ENCODE results near the gene MED26. TPM values are rescaled to one million over a fixed set of nuclear protein-coding genes. Genes with fewer than 3 reads are reported as not detected.

MED26 gene
- total RNA-seq, 2 donors from 2014 or later = 13.5 to 29.9 TPM

GRCh38 chr19:16590876-16591802 is 36.9 kb downstream of the MED26 start:
- Histone ChIP-seq H3K36me3 (no peaks in the 10 kb centered on the region), H3K9me3 (no peaks in the 10 kb centered on the region), H3K4me1 (replicated peaks) (peaks cover 22% of the 10 kb centered on the region), H3K27ac (no peak overlapping the region), H3K4me3 (no peak overlapping the region), H3K27me3 (replicated peaks; ENCODE audit: insufficient read depth) (no peaks in the 10 kb centered on the region)
- 89% methylated on average over 9 of the region's 9 CpGs for WGBS
- no peak for DNase-seq (ENCODE audit: low spot score)
- TF ChIP-seq POLR2A (IDR thresholded peaks at IDR 0.05) (no peak), CTCF (IDR thresholded peaks at IDR 0.05) (no peak), POLR2AphosphoS5 (IDR thresholded peaks at IDR 0.05) (no peak)
- intact Hi-C loops (cut with DNase I) = no loop called here

- no peak for TF ChIP-seq CTCF (IDR thresholded peaks at IDR 0.05)
- no peak for TF ChIP-seq POLR2AphosphoS5 (IDR thresholded peaks at IDR 0.05)
- TF ChIP-seq POLR2A (IDR thresholded peaks at IDR 0.05) = no peak
These were observed 38.1 kb downstream of the MED26 start for GRCh38 chr19:16589917-16590316.

GRCh38 chr19:16588824-16589577 is 39.0 kb downstream of the MED26 start:
- Histone ChIP-seq H3K36me3 (no peaks in the 10 kb centered on the region), H3K27me3 (replicated peaks; ENCODE audit: insufficient read depth) (no peaks in the 10 kb centered on the region), H3K4me1 (replicated peaks) (peaks cover 25% of the 10 kb centered on the region), H3K27ac (peak overlapping the region in 1 of 2 donors; percentile 14), H3K9me3 (no peaks in the 10 kb centered on the region), H3K4me3 (no peak overlapping the region)
- no peak for TF ChIP-seq CTCF (IDR thresholded peaks at IDR 0.05)
- no peak for TF ChIP-seq POLR2AphosphoS5 (IDR thresholded peaks at IDR 0.05)
- TF ChIP-seq POLR2A (IDR thresholded peaks at IDR 0.05) = no peak
- no peak for DNase-seq (ENCODE audit: low spot score)
- intact Hi-C loops (cut with DNase I) = no loop called here
- WGBS = 72% methylated on average over 11 of the region's 11 CpGs

More at GRCh38 chr19:16589917-16590316, 38.1 kb downstream of the MED26 start:
- no peak for DNase-seq (ENCODE audit: low spot score)
- Histone ChIP-seq H3K9me3 (no peaks in the 10 kb centered on the region), H3K27ac (no peak overlapping the region), H3K4me3 (no peak overlapping the region), H3K27me3 (replicated peaks; ENCODE audit: insufficient read depth) (no peaks in the 10 kb centered on the region), H3K36me3 (no peaks in the 10 kb centered on the region), H3K4me1 (replicated peaks) (peaks cover 22% of the 10 kb centered on the region)
- intact Hi-C loops (cut with DNase I) = no loop called here
- WGBS = 55% methylated on average over 3 of the region's 3 CpGs

GRCh38 chr19:16587833-16588823 is 39.9 kb downstream of the MED26 start:
- 32% methylated on average over 26 of the region's 26 CpGs for WGBS
- TF ChIP-seq CTCF (IDR thresholded peaks at IDR 0.05) (no peak), POLR2A (IDR thresholded peaks at IDR 0.05) (no peak), POLR2AphosphoS5 (IDR thresholded peaks at IDR 0.05) (no peak)
- Histone ChIP-seq H3K4me3 (no peak overlapping the region), H3K27me3 (replicated peaks; ENCODE audit: insufficient read depth) (no peaks in the 10 kb centered on the region), H3K9me3 (no peaks in the 10 kb centered on the region), H3K27ac (peak overlapping the region; percentile 11 to 14), H3K36me3 (no peaks in the 10 kb centered on the region), H3K4me1 (replicated peaks) (peaks cover 25% of the 10 kb centered on the region)
- DNase-seq (ENCODE audit: low spot score) = peak; percentile 36
- intact Hi-C loops (cut with DNase I) = no loop called here
